H1 (cell line): ENCODE measurements around the gene CES3. TPM values are rescaled to one million over a fixed set of nuclear protein-coding genes. Genes with fewer than 3 reads are reported as not detected.

Experiments
- CTCF ChIA-PET: fragments of 300-600 bp; sonication (Branson Sonifier 250); formaldehyde crosslinking; loops from one replicate; lab custom pipeline; 2021; ENCODE audit not compliant: partially characterized antibody; lab: Charles Lee
- POLR2A ChIA-PET: fragments of 300-600 bp; sonication (Branson Sonifier 250); formaldehyde crosslinking; loops from one replicate; lab custom pipeline; 2021; ENCODE audit warnings: inconsistent platforms; ENCODE audit not compliant: partially characterized antibody; lab: Charles Lee
- DNase-seq, 2 experiments: peaks; one replicate each; pipeline versions ENCODE4 v3.0.0 to v3.0.0-alpha.2; 2010 to 2022; ENCODE audit warnings: low spot score in 2 of 2, low read depth in 1 of 2, mixed read lengths in 1 of 2
- FAIRE-seq: peaks from 2 replicates; lab custom pipeline; 2011; peaks lifted over from hg19 to GRCh38; lab: Jason Lieb, UNC
- H2AFZ ChIP-seq: 2 replicates; pipeline ENCODE4 v1.8.1; 2012; ENCODE audit warnings: low read length, inconsistent platforms
- H2AK5ac ChIP-seq: 2 replicates; pipeline ENCODE4 v1.6.1; 2013; ENCODE audit warnings: low read depth, low read length
- H2BK120ac ChIP-seq: replicated peaks from 2 replicates; pipeline ENCODE3; 2013; ENCODE audit warnings: low read depth, low read length, inconsistent platforms
- H2BK12ac ChIP-seq: 2 replicates; pipeline ENCODE4 v1.6.1; 2013; ENCODE audit warnings: low read depth, low read length
- H2BK15ac ChIP-seq: 2 replicates; pipeline ENCODE4 v1.6.1; 2013; ENCODE audit warnings: low read length
- H2BK20ac ChIP-seq: 2 replicates; pipeline ENCODE4 v1.6.1; 2013; ENCODE audit warnings: low read length
- H2BK5ac ChIP-seq: 2 replicates; pipeline ENCODE4 v1.6.1; 2013; ENCODE audit warnings: low read depth, low read length
- H3K14ac ChIP-seq: 2 replicates; pipeline ENCODE4 v1.6.1; 2013; ENCODE audit warnings: inconsistent platforms; ENCODE audit not compliant: insufficient read length
- H3K18ac ChIP-seq: 2 replicates; pipeline ENCODE4 v1.6.1; 2013; ENCODE audit warnings: low read length; ENCODE audit errors: extremely low read depth
- H3K23ac ChIP-seq: 2 replicates; pipeline ENCODE4 v1.6.1; 2013; ENCODE audit warnings: inconsistent platforms; ENCODE audit not compliant: insufficient read length
- H3K23me2 ChIP-seq: 2 replicates; pipeline ENCODE4 v1.6.1; 2013; ENCODE audit warnings: low read depth, low read length
- H3K27ac ChIP-seq: 2 replicates; pipeline ENCODE4 v1.6.1; 2011; ENCODE audit warnings: low read depth, low read length, inconsistent platforms
- H3K27me3 ChIP-seq, 4 experiments: replicated peaks in 1 of 4; 1 replicate in 1 of 4; 2 replicates in 3 of 4; pipeline versions ENCODE4 v1.6.1 to v1.8.1; 2011 to 2013; ENCODE audit warnings: low read length in 3 of 4, mild to moderate bottlenecking in 3 of 4, inconsistent platforms in 2 of 4, mixed read lengths in 2 of 4, moderate library complexity in 1 of 4; ENCODE audit not compliant: control insufficient read depth in 3 of 4, insufficient read depth in 3 of 4; ENCODE audit errors: extremely low read depth in 1 of 4
- H3K36me3 ChIP-seq, 4 experiments: 2 replicates each; pipeline versions ENCODE4 v1.6.1 to v1.8.1; 2011 to 2013; ENCODE audit warnings: mild to moderate bottlenecking in 4 of 4, low read length in 3 of 4, moderate library complexity in 2 of 4, control low read depth in 1 of 4, inconsistent platforms in 1 of 4; ENCODE audit not compliant: insufficient read depth in 4 of 4, control insufficient read depth in 2 of 4
- H3K4ac ChIP-seq: replicated peaks from 2 replicates; pipeline ENCODE3; 2013; ENCODE audit warnings: low read length, low read depth, mixed read lengths, inconsistent platforms; ENCODE audit not compliant: insufficient read length
- H3K4me1 ChIP-seq, 4 experiments: replicated peaks in 1 of 4; 1 replicate in 1 of 4; 2 replicates in 3 of 4; pipeline versions ENCODE4 v1.6.1 to v1.8.1; 2011 to 2013; ENCODE audit warnings: low read length in 3 of 4, inconsistent platforms in 2 of 4, mixed read lengths in 1 of 4; ENCODE audit not compliant: insufficient read depth in 4 of 4, control insufficient read depth in 3 of 4
- H3K4me2 ChIP-seq, 2 experiments: 2 replicates each; pipeline versions ENCODE4 v1.6.1 to v1.8.1; 2011 to 2013; ENCODE audit warnings: low read depth in 2 of 2, low read length in 2 of 2, control low read depth in 1 of 2, inconsistent platforms in 1 of 2, mild to moderate bottlenecking in 1 of 2; ENCODE audit not compliant: insufficient read depth in 1 of 2
- H3K4me3 ChIP-seq, 4 experiments: fragments of 200-600, 300-600 bp in 1 of 4; sonication (generic), shearing (Covaris generic), sonication (Bioruptor Twin) in 1 of 4; 2 replicates each; pipeline versions ENCODE4 v1.5.1 to v1.8.1; 2011 to 2016; ENCODE audit warnings: low read length in 4 of 4, low read depth in 3 of 4, control low read depth in 2 of 4, inconsistent platforms in 2 of 4, mild to moderate bottlenecking in 2 of 4, mixed read lengths in 1 of 4, moderate library complexity in 1 of 4; ENCODE audit not compliant: insufficient read depth in 2 of 4; ENCODE audit errors: extremely low read depth in 1 of 4
- H3K56ac ChIP-seq: replicated peaks from 2 replicates; pipeline ENCODE3; 2013; ENCODE audit warnings: low read depth, mild to moderate bottlenecking, mixed read lengths, low read length, inconsistent platforms; ENCODE audit not compliant: insufficient read length
- H3K79me1 ChIP-seq: 2 replicates; pipeline ENCODE4 v1.6.1; 2013; ENCODE audit warnings: low read depth, low read length, control low read depth
- H3K79me2 ChIP-seq, 2 experiments: 2 replicates each; pipeline versions ENCODE4 v1.6.1 to v1.8.1; 2012 to 2013; ENCODE audit warnings: low read length in 2 of 2, mild to moderate bottlenecking in 2 of 2, inconsistent platforms in 1 of 2; ENCODE audit not compliant: insufficient read depth in 2 of 2, control insufficient read depth in 1 of 2
- H3K9ac ChIP-seq, 4 experiments: replicated peaks in 1 of 4; 1 replicate in 1 of 4; 2 replicates in 3 of 4; pipeline versions ENCODE4 v1.6.1 to v1.8.1; 2011 to 2013; ENCODE audit warnings: low read depth in 3 of 4, low read length in 3 of 4, control low read depth in 2 of 4, mild to moderate bottlenecking in 2 of 4, moderate library complexity in 2 of 4, inconsistent platforms in 1 of 4; ENCODE audit errors: extremely low read depth in 1 of 4
- H3K9me3 ChIP-seq, 2 experiments: 2 replicates each; pipeline versions ENCODE4 v1.6.1 to v1.8.1; 2012 to 2013; ENCODE audit warnings: mild to moderate bottlenecking in 2 of 2, moderate library complexity in 2 of 2, control low read depth in 1 of 2, inconsistent platforms in 1 of 2, low read depth in 1 of 2, low read length in 1 of 2, mixed read lengths in 1 of 2; ENCODE audit not compliant: insufficient read depth in 2 of 2
- H4K20me1 ChIP-seq, 2 experiments: replicated peaks in 1 of 2; 2 replicates each; pipeline versions ENCODE3 to v1.8.1; 2011 to 2013; ENCODE audit warnings: inconsistent platforms in 2 of 2, low read length in 2 of 2, mild to moderate bottlenecking in 1 of 2; ENCODE audit not compliant: insufficient read depth in 2 of 2, control insufficient read depth in 1 of 2
- H4K5ac ChIP-seq: 2 replicates; pipeline ENCODE4 v1.6.1; 2013; ENCODE audit warnings: low read length, low read depth, mixed read lengths, inconsistent platforms; ENCODE audit not compliant: insufficient read length
- H4K8ac ChIP-seq: 2 replicates; pipeline ENCODE4 v1.8.0; 2013; ENCODE audit warnings: mild to moderate bottlenecking, moderate library complexity, low read length, inconsistent platforms; ENCODE audit not compliant: insufficient read depth; ENCODE audit errors: extremely low read depth
- H4K91ac ChIP-seq: replicated peaks from 2 replicates; pipeline ENCODE3; 2013; ENCODE audit warnings: low read length, mixed read lengths, inconsistent platforms; ENCODE audit not compliant: insufficient read length
- BRCA1 ChIP-seq: IDR thresholded peaks from 2 replicates; pipeline ENCODE4 v1.6.1; 2012; ENCODE audit warnings: low read depth, low read length, improper control_type of control experiment
- CTBP2 ChIP-seq: IDR thresholded peaks from 2 replicates; pipeline ENCODE4 v1.7.0; 2011; ENCODE audit warnings: borderline replicate concordance, mild to moderate bottlenecking, moderate library complexity, mixed read lengths, low read length; ENCODE audit not compliant: insufficient read depth, insufficient read length
- EGR1 ChIP-seq: IDR thresholded peaks from 2 replicates; pipeline ENCODE4 v1.6.1; 2011; ENCODE audit warnings: low read depth, low read length, borderline replicate concordance
- FOSL1 ChIP-seq: IDR thresholded peaks from 2 replicates; pipeline ENCODE4 v1.6.1; 2011; ENCODE audit warnings: mild to moderate bottlenecking, low read depth, low read length, moderate library complexity; ENCODE audit not compliant: insufficient read depth
- GABPA ChIP-seq: IDR thresholded peaks from 2 replicates; pipeline ENCODE4 v1.6.1; 2011; ENCODE audit warnings: mild to moderate bottlenecking, low read length, moderate library complexity, borderline replicate concordance; ENCODE audit not compliant: insufficient read depth
- KDM5A ChIP-seq: fragments of 200-600 bp; IDR thresholded peaks from 2 replicates; pipeline ENCODE4 v1.7.1; 2012; ENCODE audit warnings: mild to moderate bottlenecking, low read length, inconsistent platforms, mixed read lengths
- MAX ChIP-seq: IDR thresholded peaks from 2 replicates; pipeline ENCODE4 v1.6.1; 2012; ENCODE audit warnings: inconsistent platforms
- POU5F1 ChIP-seq: IDR thresholded peaks from 2 replicates; pipeline ENCODE4 v1.6.1; 2011; ENCODE audit warnings: low read depth, mild to moderate bottlenecking, low read length, moderate library complexity
- SIN3A ChIP-seq, 2 experiments: IDR thresholded peaks in 1 of 2; conservative IDR thresholded peaks in 1 of 2; 2 replicates each; pipeline ENCODE4 v1.6.1; 2011 to 2012; ENCODE audit warnings: low read length in 2 of 2, improper control_type of control experiment in 1 of 2, low read depth in 1 of 2, mild to moderate bottlenecking in 1 of 2
- SIX5 ChIP-seq: IDR thresholded peaks from 2 replicates; pipeline ENCODE4 v1.6.1; 2011; ENCODE audit warnings: mild to moderate bottlenecking, low read depth, low read length
- SP1 ChIP-seq: IDR thresholded peaks from 2 replicates; pipeline ENCODE4 v1.6.1; 2011; ENCODE audit warnings: low read depth, low read length
- SRF ChIP-seq: IDR thresholded peaks from 2 replicates; pipeline ENCODE4 v1.6.1; 2011; ENCODE audit warnings: mild to moderate bottlenecking, low read depth, low read length, moderate library complexity
- YY1 ChIP-seq: IDR thresholded peaks from 2 replicates; pipeline ENCODE4 v1.6.1; 2011; ENCODE audit warnings: low read depth, mild to moderate bottlenecking, low read length
- WGBS, 2 experiments: shearing (Covaris generic) in 1 of 2; methylation state at CpG; one replicate each; pipeline versions ENCODE4 v1.1.6 to v1.1.7; 2013 to 2015; ENCODE audit warnings: low lambda C conversion rate in 2 of 2, mixed read lengths in 2 of 2, inconsistent platforms in 1 of 2, low coverage in 1 of 2, missing lambda C conversion rate in 1 of 2; ENCODE audit not compliant: insufficient replicate concordance in 2 of 2, insufficient coverage in 1 of 2, insufficient read length in 1 of 2; ENCODE audit errors: extremely low coverage in 1 of 2, missing lambda C conversion rate in 1 of 2; 5-methylcytosine and 5-hydroxymethylcytosine counted together
- polyA plus RNA-seq, 7 experiments: library from polyadenylated mRNA; depleted of rRNA in 3 of 7; stranded (reverse) in 5 of 7; unstranded in 2 of 7; fragments of >200 nt in 5 of 7; fragments of 200-250 nt in 2 of 7; gene quantifications; 1 replicate in 5 of 7; 2 replicates in 1 of 7; 4 replicates in 1 of 7; pipeline versions ENCODE4 v1.2.1 to v1.2.3, GENCODE V29; 2011 to 2013; ENCODE audit warnings: missing spikeins in 2 of 7, mixed read lengths in 2 of 7
- total RNA-seq: library from RNA; stranded (reverse); fragmentation: NEBNext Ultra II Directional; extraction: Animal tissue kit (Norgen Biotek cat#: 25700); gene quantifications from 2 replicates; pipeline ENCODE4 v1.2.1, GENCODE V29; 2021

The CES3 gene
- total and polyA plus RNA-seq, 2 of the 8 experiments (the other 6 are each of a cell fraction or from before 2014, with no cell fraction given): 1.6 to 2.2 TPM

GRCh38 chr16:66952430-66953110 lies 8.5 kb upstream of the CES3 start:
- Histone ChIP-seq H3K4me3 (no peak overlapping the region), H2BK15ac (no peak overlapping the region), H3K27me3 (peaks cover 9 to 31% (median 29%) of the 10 kb centered on the region in 4 experiments), H3K79me2 (no peaks in the 10 kb centered on the region), H2AFZ (no peak overlapping the region), H3K23me2 (peaks cover 2% of the 10 kb centered on the region; the same call in 1 of the 2 replicates), H3K9me3 (no peaks in the 10 kb centered on the region), H3K27ac (no peak overlapping the region), H3K4me1 (peaks cover 0 to 3% (median under 1%) of the 10 kb centered on the region in 4 experiments; a peak in 2 of 7 replicates), H3K4me2 (no peak overlapping the region), H4K20me1 (no peaks in the 10 kb centered on the region), H4K5ac (no peak overlapping the region), H3K23ac (no peak overlapping the region), H4K91ac (no peak overlapping the region), H3K14ac (no peak overlapping the region), H3K79me1 (no peaks in the 10 kb centered on the region), H4K8ac (no peak overlapping the region), H3K9ac (no peak overlapping the region), H3K18ac (no peak overlapping the region), H3K4ac (no peak overlapping the region), H3K36me3 (no peaks in the 10 kb centered on the region), H2AK5ac (no peak overlapping the region), H2BK20ac (no peak overlapping the region; the same call in 1 of the 2 replicates), H2BK12ac (no peak overlapping the region), H3K56ac (no peak overlapping the region), H2BK5ac (no peak overlapping the region), H2BK120ac (no peak overlapping the region)
- WGBS, 2 experiments: 90% methylated on average over 7 of the region's 7 CpGs; no CpG with 5 or more reads in 1 of the 2 experiments
- DNase-seq (no peak), FAIRE-seq (no peak)
- POLR2A ChIA-PET: interaction anchor here (0.6 to 0.7 kb wide), 2 partner anchors 158 to 234 kb away, joined by 3 to 4 read pairs; no protein-coding TSS in a partner anchor
- CTCF ChIA-PET: interaction anchor here (0.6 to 3.4 kb wide), 18 partner anchors 8 to 338 kb away, joined by 3 to 18 read pairs (median 4); partner anchors contain the start of genes B3GNT9, CES3, ELMO3 and EXOC3L1
- no peak for TF ChIP-seq SP1
- no peak for TF ChIP-seq KDM5A
- TF ChIP-seq CTBP2: no peak
- TF ChIP-seq POU5F1: no peak
- no peak for TF ChIP-seq FOSL1
- TF ChIP-seq SRF: no peak
- no peak for TF ChIP-seq EGR1
- no peak for TF ChIP-seq SIN3A (conservative IDR thresholded peaks at IDR 0.05 in 1 of 2, IDR thresholded peaks at IDR 0.05 in 1 of 2; ENCODE audit: low read depth in 1 of 2, low read length in 2 of 2)
- no peak for TF ChIP-seq YY1
- no peak for TF ChIP-seq BRCA1
- no peak for TF ChIP-seq SIX5
- TF ChIP-seq MAX: no peak
- no peak for TF ChIP-seq GABPA
